Islet of Langerhans (tissue), 1 donor: ENCODE results near the gene IFNAR1.
"Not testable (repeated sequence)": the region's sequence is repeated elsewhere in the genome, so short reads cannot be mapped to it uniquely, and the experiment has no call there.

Source experiments
- FAIRE-seq: peaks from one replicate; lab custom pipeline; 2011; peaks lifted over from hg19 to GRCh38; lab: Jason Lieb, UNC

The IFNAR1 gene

GRCh38 chr21:33348706-33349105 lies 23.9 kb downstream of the IFNAR1 start:
- no peak for FAIRE-seq

GRCh38 chr21:33350676-33351075 lies 25.9 kb downstream of the IFNAR1 start:
- FAIRE-seq, result no peak

- no peak for FAIRE-seq
These were observed 30.6 kb downstream of the IFNAR1 start for GRCh38 chr21:33355355-33355754.

- no peak for FAIRE-seq
These were observed 31.2 kb downstream of the IFNAR1 start for GRCh38 chr21:33355996-33356395.

- FAIRE-seq, result no peak
These were observed 32.4 kb downstream of the IFNAR1 start for GRCh38 chr21:33357177-33357576.

- FAIRE-seq, result no peak
These were observed 34.7 kb downstream of the IFNAR1 start for GRCh38 chr21:33359446-33359845.

GRCh38 chr21:33360281-33360680 lies 35.5 kb downstream of the IFNAR1 start:
- FAIRE-seq, result no peak

- FAIRE-seq, result no peak
These were observed 36.3 kb downstream of the IFNAR1 start for GRCh38 chr21:33360881-33361602.

GRCh38 chr21:33362044-33362555 lies 37.3 kb downstream of the IFNAR1 start:
- FAIRE-seq, result no peak

- not testable (repeated sequence) for FAIRE-seq
These were observed 39.3 kb downstream of the IFNAR1 start for GRCh38 chr21:33363911-33364609.

- no peak for FAIRE-seq
These were observed 40.1 kb downstream of the IFNAR1 start for GRCh38 chr21:33364830-33365229.

- FAIRE-seq, result no peak
These were observed 42.7 kb downstream of the IFNAR1 start for GRCh38 chr21:33367309-33367973.

- no peak for FAIRE-seq
These were observed 43.4 kb downstream of the IFNAR1 start for GRCh38 chr21:33368124-33368523.

GRCh38 chr21:33368576-33368975 lies 43.8 kb downstream of the IFNAR1 start:
- no peak for FAIRE-seq

- FAIRE-seq, result no peak
These were observed 44.8 kb downstream of the IFNAR1 start for GRCh38 chr21:33369586-33369985.

GRCh38 chr21:33370305-33370704 lies 45.5 kb downstream of the IFNAR1 start:
- no peak for FAIRE-seq

GRCh38 chr21:33371366-33371765 lies 46.6 kb downstream of the IFNAR1 start:
- no peak for FAIRE-seq

- no peak for FAIRE-seq
These were observed 47.8 kb downstream of the IFNAR1 start for GRCh38 chr21:33372582-33372981.

- no peak for FAIRE-seq
These were observed 48.7 kb downstream of the IFNAR1 start for GRCh38 chr21:33373451-33373850.

GRCh38 chr21:33374080-33374449 lies 49.3 kb downstream of the IFNAR1 start:
- FAIRE-seq, result no peak

GRCh38 chr21:33374450-33375096 lies 49.8 kb downstream of the IFNAR1 start:
- no peak for FAIRE-seq

GRCh38 chr21:33375101-33375644 lies 50.4 kb downstream of the IFNAR1 start:
- FAIRE-seq, result no peak
